HUDEP-2 (cell line): ENCODE results near the gene LRRIQ4.

ENCODE experiments used
- DNase-seq, 76 experiments: peaks; one replicate each; lab custom pipeline; 2025; ENCODE audit not compliant: unreplicated experiment in 76 of 76; lab: John Stamatoyannopoulos, UW

The LRRIQ4 gene

GRCh38 chr3:169804681-169805080 lies 8.0 kb upstream of the LRRIQ4 start:
- DNase-seq, result no peak

GRCh38 chr3:169809230-169809795 lies 3.4 kb upstream of the LRRIQ4 start:
- DNase-seq, result no peak

DNA sequence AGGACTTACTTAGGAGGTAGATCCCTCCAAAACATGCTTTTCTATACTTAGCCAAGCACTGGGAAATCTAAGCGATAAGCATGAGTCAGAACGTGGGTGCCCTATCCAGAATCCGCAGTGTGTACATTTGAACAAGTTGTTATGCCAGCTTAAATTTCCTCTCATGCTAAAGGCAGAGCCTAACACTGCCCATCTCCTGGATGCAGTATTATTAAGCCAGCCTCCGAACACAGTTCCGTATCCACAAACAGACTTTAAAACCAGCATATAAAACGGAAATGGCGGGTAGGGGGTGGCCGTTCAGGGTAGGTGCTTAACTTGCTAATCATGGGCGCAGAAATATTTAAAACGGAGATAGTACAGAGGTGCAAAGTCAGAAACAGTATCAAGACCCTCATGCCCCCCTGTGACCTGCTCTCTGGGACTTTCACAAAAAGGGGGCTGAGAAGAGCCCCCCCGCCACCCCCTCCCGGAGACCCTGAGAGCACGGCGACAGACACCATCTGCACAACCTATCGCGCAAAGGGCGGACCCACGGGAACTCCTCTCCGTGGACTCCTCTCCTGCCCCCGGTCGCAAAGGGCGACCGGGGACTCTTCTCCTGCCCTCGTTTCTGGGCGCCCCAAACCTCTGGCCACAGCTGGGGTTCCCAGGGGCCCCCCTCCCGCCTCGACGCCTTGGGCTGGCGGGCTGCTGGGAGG lies 889 bp upstream of the LRRIQ4 start:
- DNase-seq, result peak in 41 of 76 experiments; percentile 4 to 57 (median 30)

GRCh38 chr3:169813278-169813677 lies 608 bp downstream of the LRRIQ4 start:
- DNase-seq, result no peak

- peak in 31 of 76 experiments; percentile 1 to 44 (median 13) for DNase-seq
These were observed 1.3 kb downstream of the LRRIQ4 start for GRCh38 chr3:169813757-169814517.

GRCh38 chr3:169815590-169816150 lies 3.0 kb downstream of the LRRIQ4 start:
- no peak for DNase-seq

DNA sequence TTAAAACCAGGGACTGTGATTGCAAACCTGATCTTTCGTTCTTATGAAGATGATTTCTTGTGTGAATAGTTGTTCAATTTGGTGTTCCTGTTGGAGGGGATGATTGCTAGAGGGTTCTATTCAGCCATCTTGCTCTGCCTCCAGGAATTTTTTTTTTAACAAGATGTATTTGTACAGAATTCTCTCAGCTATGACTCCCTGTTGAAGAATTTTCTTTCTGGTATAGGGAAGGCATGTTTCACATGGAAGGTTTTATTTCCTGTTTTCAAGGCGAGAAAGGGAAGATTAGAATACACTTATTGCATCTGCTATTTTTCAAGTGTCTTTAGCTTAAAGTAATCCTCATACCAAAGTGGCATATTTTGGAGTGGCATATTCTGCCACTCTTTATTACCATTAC lies 5.6 kb downstream of the LRRIQ4 start:
- DNase-seq, result no peak

- no peak for DNase-seq
These were observed 9.4 kb downstream of the LRRIQ4 start for GRCh38 chr3:169822091-169822490.

GRCh38 chr3:169822540-169822939 lies 9.9 kb downstream of the LRRIQ4 start:
- no peak for DNase-seq

GRCh38 chr3:169822983-169823382 lies 10.3 kb downstream of the LRRIQ4 start:
- DNase-seq, result no peak

DNA sequence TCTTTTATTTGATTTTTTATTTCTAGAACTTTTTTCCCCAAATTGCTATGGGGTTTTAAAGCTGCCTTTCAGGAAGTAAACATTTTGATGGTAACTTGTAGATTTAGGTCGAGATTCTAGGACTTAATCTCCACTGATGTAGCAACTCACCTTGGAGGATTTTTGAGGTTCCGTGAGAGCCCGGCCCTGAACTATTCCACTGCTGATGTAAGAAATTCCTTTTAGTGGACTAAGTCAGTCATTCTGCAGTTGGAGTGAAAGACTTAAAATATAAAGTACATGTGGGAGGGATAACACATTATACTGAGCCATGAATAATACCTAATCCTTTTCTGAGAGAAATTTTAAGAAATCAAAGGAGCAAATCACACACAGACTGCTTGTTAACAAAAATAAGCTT lies 12.6 kb downstream of the LRRIQ4 start:
- DNase-seq, result no peak

- DNase-seq, result no peak
These were observed 15.0 kb downstream of the LRRIQ4 start for GRCh38 chr3:169827712-169828111.

DNA sequence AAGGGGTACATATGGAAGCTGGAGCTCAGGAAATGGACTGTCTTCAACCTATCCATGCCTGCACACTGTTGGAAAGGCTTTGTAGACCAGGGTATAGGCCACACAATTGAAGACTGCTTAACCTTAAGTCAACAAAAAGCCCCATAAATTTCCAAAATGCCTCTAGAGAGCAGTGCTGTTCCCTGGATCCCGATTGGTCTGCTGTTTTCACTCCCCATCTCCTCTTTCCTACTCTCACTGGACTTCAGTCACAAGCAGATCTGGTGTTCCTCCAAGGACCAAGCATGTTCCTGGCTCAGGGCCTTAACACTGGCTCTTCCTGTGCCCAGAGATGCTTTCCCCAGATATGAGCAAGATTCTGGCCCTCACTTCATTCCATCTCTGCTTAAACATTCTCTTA lies 22.9 kb downstream of the LRRIQ4 start:
- DNase-seq, result no peak

GRCh38 chr3:169836078-169836941 lies 23.6 kb downstream of the LRRIQ4 start:
- no peak for DNase-seq

- no peak for DNase-seq
These were observed 24.2 kb downstream of the LRRIQ4 start for GRCh38 chr3:169836942-169837275.

DNA sequence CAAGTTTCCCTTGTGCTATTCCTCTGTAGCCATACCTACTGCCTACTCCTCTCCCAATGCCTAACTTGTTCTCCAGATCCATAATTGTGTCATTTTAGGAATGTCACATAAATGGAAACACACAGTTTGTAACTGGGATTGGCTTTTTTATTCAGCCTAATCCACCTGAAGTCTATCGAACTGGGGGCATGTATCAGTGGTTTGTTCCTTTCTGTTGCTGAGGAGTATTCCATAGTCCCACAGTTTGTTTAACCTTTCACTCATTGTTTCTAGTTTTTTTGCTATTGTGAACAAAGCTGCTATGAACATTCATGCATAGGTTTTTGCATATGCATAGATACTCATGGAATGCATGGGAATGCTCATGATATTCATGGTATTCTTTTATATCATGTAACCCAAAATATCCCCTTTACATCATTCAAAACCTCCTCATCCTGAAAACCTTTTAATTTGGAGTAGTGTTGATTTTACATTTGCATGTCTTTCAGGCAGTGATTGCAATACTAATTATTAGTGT lies 25.9 kb downstream of the LRRIQ4 start:
- DNase-seq, result no peak

GRCh38 chr3:169841171-169841570 lies 28.5 kb downstream of the LRRIQ4 start:
- no peak for DNase-seq

DNA sequence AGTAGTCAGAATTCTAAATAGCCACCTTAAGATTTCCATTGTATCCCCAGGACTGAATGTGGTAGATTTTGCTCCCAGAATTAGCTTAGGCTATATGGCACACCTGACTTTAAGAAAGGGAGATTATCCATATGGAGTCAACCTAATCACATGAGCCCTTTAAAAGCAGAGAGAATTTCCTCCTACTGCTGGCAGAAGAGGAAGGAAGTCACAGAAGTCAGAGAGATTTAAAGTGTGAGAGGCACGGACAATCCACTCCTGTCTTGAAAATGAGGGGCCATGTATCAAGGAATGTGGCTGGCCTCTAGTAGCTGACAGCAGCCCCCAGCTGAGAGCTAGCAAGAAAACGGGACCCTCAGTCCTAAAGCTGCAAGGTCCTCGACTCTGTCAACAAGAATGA lies 30.3 kb downstream of the LRRIQ4 start:
- no peak for DNase-seq

DNA sequence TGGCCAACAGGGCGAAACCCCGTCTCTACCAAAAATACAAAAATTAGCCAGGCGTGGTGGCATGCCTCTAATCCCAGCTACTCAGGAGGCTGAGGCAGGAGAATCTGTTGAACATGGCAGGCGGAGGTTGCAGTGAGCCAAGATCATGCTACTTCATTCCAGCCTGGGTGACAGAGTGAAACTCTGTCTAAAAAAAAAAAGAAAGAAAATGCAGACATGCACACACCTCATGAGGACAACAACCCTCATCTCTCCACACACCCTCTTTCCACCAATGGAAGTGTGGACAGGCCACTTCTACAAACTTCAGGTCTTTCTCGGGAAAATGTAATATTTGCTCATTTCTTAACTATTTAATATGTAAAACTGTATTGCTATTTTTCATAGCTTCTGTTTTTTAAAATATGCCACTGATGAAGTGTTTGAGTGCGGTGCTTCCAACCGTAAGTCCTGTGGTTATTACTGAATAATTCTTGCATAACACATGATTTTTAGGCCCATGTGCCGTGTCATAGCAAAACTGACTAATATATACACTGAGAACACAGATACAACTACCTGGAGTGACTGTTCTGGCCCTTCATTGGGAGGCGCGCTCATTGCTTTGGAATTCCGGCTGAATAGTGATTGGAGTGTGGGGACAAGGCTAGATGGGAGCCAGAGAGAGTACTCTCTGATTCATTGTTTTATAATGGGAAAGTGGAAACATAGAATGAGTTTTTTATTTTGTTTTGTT lies 34.0 kb downstream of the LRRIQ4 start:
- DNase-seq, result no peak

- no peak for DNase-seq
These were observed 35.2 kb downstream of the LRRIQ4 start for GRCh38 chr3:169847896-169848295.
